Measurements from ENCODE around the gene ELFN1. TPM values are rescaled to one million over a fixed set of nuclear protein-coding genes. Genes with fewer than 3 reads are reported as not detected.
A peak's percentile ranks its signal among the peaks of the same experiment; 100 is the strongest.

The ELFN1 gene
- under 1 TPM in 1 of 2 donors, not detected in 1; 0.11 TPM for total RNA-seq

GRCh38 chr7:1669954-1670893, at the start of gene ELFN1:
TSS of gene ELFN1 (plus strand) at chr7:1670277. CDS start at chr7:1744597, 74,320 bp downstream.
- H3K36me3 Mint-ChIP-seq: no peaks in the 10 kb centered on the region
- peaks cover 8 to 10% of the 10 kb centered on the region in 2 donors for H3K27me3 Mint-ChIP-seq
- no peak for DNase-seq (ENCODE audit: low spot score)
- H3K4me1 Mint-ChIP-seq (ENCODE audit: low read depth in 2 of 2): peaks cover 0 to 6% of the 10 kb centered on the region in 2 donors
- H3K27ac Mint-ChIP-seq: no peak within 1 kb of the TSS
- no peaks in the 10 kb centered on the region for H3K9me3 Mint-ChIP-seq
- H3K4me3 Mint-ChIP-seq: peak within 1 kb of the TSS; percentile 52
- no peak for ATAC-seq

GRCh38 chr7:1620835-1621234, 49.2 kb upstream of the ELFN1 start:
- ATAC-seq (no peak), DNase-seq (ENCODE audit: low spot score) (no peak)
- Mint-ChIP-seq H3K27ac (no peak overlapping the region), H3K4me3 (no peak overlapping the region), H3K4me1 (ENCODE audit: low read depth in 2 of 2) (no peaks in the 10 kb centered on the region), H3K36me3 (no peaks in the 10 kb centered on the region), H3K27me3 (peaks cover 0 to 2% of the 10 kb centered on the region in 2 donors), H3K9me3 (no peaks in the 10 kb centered on the region)

- H3K27me3 Mint-ChIP-seq: peaks cover 0 to 2% of the 10 kb centered on the region in 2 donors
- H3K4me3 Mint-ChIP-seq: no peak overlapping the region
- no peaks in the 10 kb centered on the region for H3K4me1 Mint-ChIP-seq (ENCODE audit: low read depth in 2 of 2)
- ATAC-seq (no peak), DNase-seq (ENCODE audit: low spot score) (no peak)
- peaks cover under 1% of the 10 kb centered on the region for H3K9me3 Mint-ChIP-seq
- no peak overlapping the region for H3K27ac Mint-ChIP-seq
- no peaks in the 10 kb centered on the region for H3K36me3 Mint-ChIP-seq
Measured at GRCh38 chr7:1621718-1622117, 48.4 kb upstream of the ELFN1 start.

GRCh38 chr7:1622441-1622840, 47.6 kb upstream of the ELFN1 start:
- H3K4me3 Mint-ChIP-seq: no peak overlapping the region
- peaks cover 0 to 2% of the 10 kb centered on the region in 2 donors for H3K27me3 Mint-ChIP-seq
- no peak overlapping the region for H3K27ac Mint-ChIP-seq

GRCh38 chr7:1623810-1624209, 46.3 kb upstream of the ELFN1 start:
- peaks cover 3% of the 10 kb centered on the region for H3K9me3 Mint-ChIP-seq
- peak in 1 of 2 donors; percentile 23 for ATAC-seq
- peaks cover 0 to 2% of the 10 kb centered on the region in 2 donors for H3K27me3 Mint-ChIP-seq
- H3K4me1 Mint-ChIP-seq (ENCODE audit: low read depth in 2 of 2): no peaks in the 10 kb centered on the region
- H3K4me3 Mint-ChIP-seq: no peak overlapping the region
- no peak overlapping the region for H3K27ac Mint-ChIP-seq
- DNase-seq (ENCODE audit: low spot score): no peak
- no peaks in the 10 kb centered on the region for H3K36me3 Mint-ChIP-seq

More at GRCh38 chr7:1622441-1622840, 47.6 kb upstream of the ELFN1 start:
- no peak for DNase-seq (ENCODE audit: low spot score)
- Mint-ChIP-seq H3K4me1 (ENCODE audit: low read depth in 2 of 2) (no peaks in the 10 kb centered on the region), H3K36me3 (no peaks in the 10 kb centered on the region), H3K9me3 (peaks cover 3% of the 10 kb centered on the region)
- no peak for ATAC-seq

GRCh38 chr7:1624999-1625927, 44.8 kb upstream of the ELFN1 start:
- peaks cover 3% of the 10 kb centered on the region for H3K9me3 Mint-ChIP-seq
- no peak for DNase-seq (ENCODE audit: low spot score)
- no peak overlapping the region for H3K4me3 Mint-ChIP-seq
- peaks cover under 1 to 4% of the 10 kb centered on the region in 2 donors for H3K27me3 Mint-ChIP-seq
- ATAC-seq: peak in 1 of 2 donors; percentile 43
- H3K36me3 Mint-ChIP-seq: no peaks in the 10 kb centered on the region
- H3K27ac Mint-ChIP-seq: no peak overlapping the region
- no peaks in the 10 kb centered on the region for H3K4me1 Mint-ChIP-seq (ENCODE audit: low read depth in 2 of 2)

- no peak for ATAC-seq
- H3K27me3 Mint-ChIP-seq: peaks cover 12 to 13% of the 10 kb centered on the region in 2 donors
- no peak overlapping the region for H3K27ac Mint-ChIP-seq
- H3K4me3 Mint-ChIP-seq: no peak overlapping the region
- H3K36me3 Mint-ChIP-seq: no peaks in the 10 kb centered on the region
- H3K4me1 Mint-ChIP-seq (ENCODE audit: low read depth in 2 of 2): no peaks in the 10 kb centered on the region
- H3K9me3 Mint-ChIP-seq: peaks cover 6% of the 10 kb centered on the region
- DNase-seq (ENCODE audit: low spot score): no peak
Measured at GRCh38 chr7:1626769-1627168, 43.3 kb upstream of the ELFN1 start.

- no peak for DNase-seq (ENCODE audit: low spot score)
- H3K27ac Mint-ChIP-seq: no peak overlapping the region
- H3K36me3 Mint-ChIP-seq: no peaks in the 10 kb centered on the region
- peaks cover 6% of the 10 kb centered on the region for H3K9me3 Mint-ChIP-seq
- peaks cover 13 to 20% of the 10 kb centered on the region in 2 donors for H3K27me3 Mint-ChIP-seq
- peaks cover 0 to 2% of the 10 kb centered on the region in 2 donors for H3K4me1 Mint-ChIP-seq (ENCODE audit: low read depth in 2 of 2)
- no peak overlapping the region for H3K4me3 Mint-ChIP-seq
- no peak for ATAC-seq
Measured at GRCh38 chr7:1630700-1631336, 39.3 kb upstream of the ELFN1 start.

GRCh38 chr7:1631678-1632077, 38.4 kb upstream of the ELFN1 start:
- ATAC-seq (no peak), DNase-seq (ENCODE audit: low spot score) (no peak)
- H3K36me3 Mint-ChIP-seq: no peaks in the 10 kb centered on the region
- peaks cover 13 to 20% of the 10 kb centered on the region in 2 donors for H3K27me3 Mint-ChIP-seq
- H3K4me3 Mint-ChIP-seq: no peak overlapping the region
- H3K4me1 Mint-ChIP-seq (ENCODE audit: low read depth in 2 of 2): peaks cover 0 to 2% of the 10 kb centered on the region in 2 donors
- peaks cover 6% of the 10 kb centered on the region for H3K9me3 Mint-ChIP-seq
- H3K27ac Mint-ChIP-seq: no peak overlapping the region

- no peak for ATAC-seq
- H3K4me3 Mint-ChIP-seq: no peak overlapping the region
- H3K27ac Mint-ChIP-seq: no peak overlapping the region
- DNase-seq (ENCODE audit: low spot score): peak; percentile 20
- peaks cover 7% of the 10 kb centered on the region for H3K9me3 Mint-ChIP-seq
- H3K36me3 Mint-ChIP-seq: peaks cover 4% of the 10 kb centered on the region
- peaks cover 0 to 2% of the 10 kb centered on the region in 2 donors for H3K4me1 Mint-ChIP-seq (ENCODE audit: low read depth in 2 of 2)
- peaks cover 13 to 20% of the 10 kb centered on the region in 2 donors for H3K27me3 Mint-ChIP-seq
Measured at GRCh38 chr7:1632506-1632905, 37.6 kb upstream of the ELFN1 start.

- Mint-ChIP-seq H3K4me1 (ENCODE audit: low read depth in 2 of 2) (peaks cover 0 to 2% of the 10 kb centered on the region in 2 donors), H3K9me3 (peaks cover 7% of the 10 kb centered on the region), H3K27me3 (peaks cover 13 to 20% of the 10 kb centered on the region in 2 donors), H3K27ac (no peak overlapping the region), H3K4me3 (no peak overlapping the region), H3K36me3 (peaks cover 4% of the 10 kb centered on the region)
- DNase-seq (ENCODE audit: low spot score) (peak; percentile 49), ATAC-seq (no peak)
Measured at GRCh38 chr7:1632916-1633785, 36.9 kb upstream of the ELFN1 start.

GRCh38 chr7:1635401-1635800, 34.7 kb upstream of the ELFN1 start:
- Mint-ChIP-seq H3K4me3 (no peak overlapping the region), H3K36me3 (peaks cover 4% of the 10 kb centered on the region), H3K4me1 (ENCODE audit: low read depth in 2 of 2) (peaks cover 0 to 2% of the 10 kb centered on the region in 2 donors), H3K27me3 (peaks cover 11 to 16% of the 10 kb centered on the region in 2 donors), H3K9me3 (peaks cover 7% of the 10 kb centered on the region), H3K27ac (no peak overlapping the region)
- ATAC-seq (no peak), DNase-seq (ENCODE audit: low spot score) (no peak)

Data from natural killer cell treated with Interleukin-12 subunit alpha and Interleukin-12 subunit beta and Interleukin-15 and Interleukin-18, amount 100 ng/mL, for 72 hours (primary cell).